Renal cortex interstitium (tissue), 3 donors: Measurements from ENCODE around the gene ELOB. TPM values are rescaled to one million over a fixed set of nuclear protein-coding genes. Genes with fewer than 3 reads are reported as not detected.

ENCODE experiments used
- polyA plus RNA-seq, 3 donors: library from polyadenylated mRNA; unstranded; fragments of 120-200 nt; gene quantifications; one replicate each; pipeline ENCODE4 v1.2.1, GENCODE V29; 2013; ENCODE audit not compliant: insufficient read length in 3 of 3

The ELOB gene
- polyA plus RNA-seq, 3 donors: 193 to 255 (median 237) TPM

Other genes with a start within 250 kb of the ELOB start
- gene CEMP1, start 245.9 kb downstream of the ELOB start, polyA plus RNA-seq: 1 to 10 TPM; 1.8 to 4.9 (median 4.1) TPM
- 10 to 100 TPM; 48.9 to 60.3 (median 53.9) TPM for gene PDPK1, start 239.3 kb downstream of the ELOB start, polyA plus RNA-seq
- 10 to 100 TPM; 21.2 to 26.0 (median 22.6) TPM for gene KCTD5, start 94.8 kb downstream of the ELOB start, polyA plus RNA-seq
- gene PRSS27, start 57.1 kb downstream of the ELOB start, polyA plus RNA-seq: 1 to 10 TPM; 1.5 to 2.0 (median 1.8) TPM
- 100 to 1,000 TPM; 619 to 902 (median 689) TPM for gene SRRM2, start 24.6 kb downstream of the ELOB start, polyA plus RNA-seq
- gene PRSS33, start 10.3 kb upstream of the ELOB start, polyA plus RNA-seq: under 1 TPM in 2 of 3 donors, not detected in 1; 0.22 to 0.24 TPM
- gene PRSS41, start 21.2 kb upstream of the ELOB start, polyA plus RNA-seq: not detected
- under 1 TPM in 2 of 3 donors, not detected in 1; 0.30 to 0.49 TPM for gene PRSS21, start 40.0 kb upstream of the ELOB start, polyA plus RNA-seq
- under 1 TPM in 1 of 3 donors, not detected in 2; 0.70 TPM for gene ZG16B, start 53.0 kb upstream of the ELOB start, polyA plus RNA-seq
- 10 to 100 TPM in 1 of 3 donors, 1 to 10 TPM in 2; 2.8 to 12.2 (median 7.7) TPM for gene PRSS22, start 80.9 kb upstream of the ELOB start, polyA plus RNA-seq
- 10 to 100 TPM; 15.5 to 30.4 (median 30.0) TPM for gene FLYWCH2, start 105.9 kb upstream of the ELOB start, polyA plus RNA-seq
- 10 to 100 TPM; 17.8 to 45.4 (median 31.1) TPM for gene FLYWCH1, start 134.7 kb upstream of the ELOB start, polyA plus RNA-seq
- gene KREMEN2, start 187.0 kb upstream of the ELOB start, polyA plus RNA-seq: 1 to 10 TPM; 1.3 to 2.6 (median 2.0) TPM
- gene PAQR4, start 192.1 kb upstream of the ELOB start, polyA plus RNA-seq: 10 to 100 TPM in 1 of 3 donors, 1 to 10 TPM in 2; 8.1 to 12.5 (median 8.3) TPM
- gene PKMYT1, start 203.2 kb upstream of the ELOB start, polyA plus RNA-seq: 10 to 100 TPM; 11.7 to 22.4 (median 18.8) TPM
- gene CLDN9, start 235.6 kb upstream of the ELOB start, polyA plus RNA-seq: 1 to 10 TPM; 1.7 to 3.2 (median 2.5) TPM
- gene CLDN6, start 240.9 kb upstream of the ELOB start, polyA plus RNA-seq: 10 to 100 TPM; 33.8 to 42.0 (median 34.4) TPM
- 10 to 100 TPM in 2 of 3 donors, 1 to 10 TPM in 1; 6.7 to 17.6 (median 12.9) TPM for gene TNFRSF12A, start 243.1 kb upstream of the ELOB start, polyA plus RNA-seq
- 10 to 100 TPM; 59.0 to 77.2 (median 64.2) TPM for gene HCFC1R1, start 246.7 kb upstream of the ELOB start, polyA plus RNA-seq
- gene THOC6, start 246.8 kb upstream of the ELOB start, polyA plus RNA-seq: 10 to 100 TPM; 28.2 to 35.9 (median 30.5) TPM